EL (cell line): ENCODE measurements around the gene LMO2.

Experiments
- DNase-seq: peaks from one replicate; pipeline ENCODE4 v3.0.0-alpha.2; 2016

The LMO2 gene

GRCh38 chr11:33885338-33886005 lies 6.4 kb downstream of the LMO2 start:
- no peak for DNase-seq

GRCh38 chr11:33884601-33885000 lies 7.3 kb downstream of the LMO2 start:
- no peak for DNase-seq

GRCh38 chr11:33884035-33884434 lies 7.8 kb downstream of the LMO2 start:
- no peak for DNase-seq

- no peak for DNase-seq
Observed at GRCh38 chr11:33881651-33882503, 10.0 kb downstream of the LMO2 start.

- no peak for DNase-seq
Observed at GRCh38 chr11:33880979-33881378, 10.9 kb downstream of the LMO2 start.

- DNase-seq: no peak
Observed at GRCh38 chr11:33879375-33879774, 12.5 kb downstream of the LMO2 start.

GRCh38 chr11:33877038-33877437 lies 14.8 kb downstream of the LMO2 start:
- no peak for DNase-seq

GRCh38 chr11:33875621-33876294 lies 16.1 kb downstream of the LMO2 start:
- no peak for DNase-seq

GRCh38 chr11:33874910-33875490 lies 16.9 kb downstream of the LMO2 start:
- DNase-seq: no peak

GRCh38 chr11:33874433-33874832 lies 17.4 kb downstream of the LMO2 start:
- DNase-seq: no peak

- peak; percentile 30 for DNase-seq
Observed at GRCh38 chr11:33869481-33870422, 22.1 kb downstream of the LMO2 start.

- DNase-seq: no peak
Observed at GRCh38 chr11:33868647-33869461, 23.0 kb downstream of the LMO2 start.

GRCh38 chr11:33867996-33868646 lies 23.8 kb downstream of the LMO2 start:
- no peak for DNase-seq

- no peak for DNase-seq
Observed at GRCh38 chr11:33867561-33867960, 24.3 kb downstream of the LMO2 start.

- no peak for DNase-seq
Observed at GRCh38 chr11:33866936-33867335, 24.9 kb downstream of the LMO2 start.

- no peak for DNase-seq
Observed at GRCh38 chr11:33864479-33864878, 27.4 kb downstream of the LMO2 start.

- no peak for DNase-seq
Observed at GRCh38 chr11:33863418-33864172, 28.3 kb downstream of the LMO2 start.

GRCh38 chr11:33861941-33862589 lies 29.8 kb downstream of the LMO2 start:
- no peak for DNase-seq

- no peak for DNase-seq
Observed at GRCh38 chr11:33861386-33861785, 30.5 kb downstream of the LMO2 start.
